DMS79 treated with DMSO at 0.1 percent for 48 hours (cell line): ENCODE measurements around the gene PLPP7.
A peak's percentile ranks its signal among the peaks of the same experiment; 100 is the strongest.
"Not testable (repeated sequence)": the region's sequence is repeated elsewhere in the genome, so short reads cannot be mapped to it uniquely, and the experiment has no call there.

Experiments used
- DNase-seq: peaks from one replicate; lab custom pipeline; 2025; lab: John Stamatoyannopoulos, UW

The PLPP7 gene

DNA sequence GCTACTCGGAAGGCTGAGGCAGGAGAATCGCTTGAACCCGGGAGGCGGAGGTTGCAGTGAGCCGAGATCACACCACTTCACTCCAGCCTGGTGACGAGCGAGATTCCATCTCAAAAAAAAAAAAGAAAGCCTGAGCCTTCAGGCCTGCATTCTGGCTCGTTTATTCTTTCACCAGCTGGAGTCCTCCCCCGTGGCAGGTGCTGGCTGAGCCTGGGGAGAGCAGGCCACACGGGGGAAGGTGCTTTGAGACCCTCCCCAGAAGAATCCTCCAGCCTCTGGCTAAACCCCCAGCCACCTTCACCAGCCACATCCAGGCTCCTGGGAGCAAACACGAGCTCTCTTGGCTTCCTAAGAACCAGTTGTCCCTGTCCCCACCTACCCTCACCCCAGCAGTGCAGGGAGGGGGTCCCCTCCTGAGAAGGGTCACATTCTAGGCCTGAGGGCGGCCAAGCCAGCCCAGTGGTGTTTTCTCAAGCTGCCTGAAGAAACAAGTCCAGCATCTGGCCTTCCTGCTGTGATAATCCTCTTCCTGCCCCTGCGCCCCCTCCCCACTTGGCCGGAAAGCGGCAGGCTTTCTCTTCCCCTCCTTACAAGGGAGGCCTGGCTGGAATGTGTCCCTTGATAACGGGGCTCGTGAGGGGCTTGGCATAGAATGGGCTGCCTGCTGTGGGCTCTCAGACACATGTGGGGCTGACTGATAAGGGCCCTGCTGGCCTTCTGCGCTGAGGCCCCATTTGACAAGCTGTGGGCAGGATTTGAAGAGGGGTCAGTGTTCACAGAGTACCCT lies 41.5 kb downstream of the PLPP7 start:
- DNase-seq = no peak

DNA sequence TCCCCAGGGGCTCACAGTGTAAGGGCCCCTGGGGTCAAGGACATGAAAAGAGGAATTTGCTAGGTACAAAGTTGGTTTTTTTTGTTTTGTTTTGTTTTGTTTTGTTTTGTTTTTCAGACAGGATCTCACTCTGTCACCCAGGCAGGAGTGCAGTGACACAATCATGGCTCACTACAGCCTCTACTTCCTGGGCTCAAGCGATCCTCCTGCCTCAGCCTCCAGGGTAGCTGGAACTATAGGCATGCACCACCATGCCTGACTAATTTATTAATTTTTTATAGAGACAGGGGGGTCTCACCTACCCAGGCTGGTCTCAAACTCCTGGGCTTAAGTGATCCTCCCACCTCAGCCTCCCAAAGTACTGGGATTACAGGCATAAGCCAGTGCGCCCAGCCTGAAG lies 42.5 kb downstream of the PLPP7 start:
- DNase-seq = not testable (repeated sequence)

DNA sequence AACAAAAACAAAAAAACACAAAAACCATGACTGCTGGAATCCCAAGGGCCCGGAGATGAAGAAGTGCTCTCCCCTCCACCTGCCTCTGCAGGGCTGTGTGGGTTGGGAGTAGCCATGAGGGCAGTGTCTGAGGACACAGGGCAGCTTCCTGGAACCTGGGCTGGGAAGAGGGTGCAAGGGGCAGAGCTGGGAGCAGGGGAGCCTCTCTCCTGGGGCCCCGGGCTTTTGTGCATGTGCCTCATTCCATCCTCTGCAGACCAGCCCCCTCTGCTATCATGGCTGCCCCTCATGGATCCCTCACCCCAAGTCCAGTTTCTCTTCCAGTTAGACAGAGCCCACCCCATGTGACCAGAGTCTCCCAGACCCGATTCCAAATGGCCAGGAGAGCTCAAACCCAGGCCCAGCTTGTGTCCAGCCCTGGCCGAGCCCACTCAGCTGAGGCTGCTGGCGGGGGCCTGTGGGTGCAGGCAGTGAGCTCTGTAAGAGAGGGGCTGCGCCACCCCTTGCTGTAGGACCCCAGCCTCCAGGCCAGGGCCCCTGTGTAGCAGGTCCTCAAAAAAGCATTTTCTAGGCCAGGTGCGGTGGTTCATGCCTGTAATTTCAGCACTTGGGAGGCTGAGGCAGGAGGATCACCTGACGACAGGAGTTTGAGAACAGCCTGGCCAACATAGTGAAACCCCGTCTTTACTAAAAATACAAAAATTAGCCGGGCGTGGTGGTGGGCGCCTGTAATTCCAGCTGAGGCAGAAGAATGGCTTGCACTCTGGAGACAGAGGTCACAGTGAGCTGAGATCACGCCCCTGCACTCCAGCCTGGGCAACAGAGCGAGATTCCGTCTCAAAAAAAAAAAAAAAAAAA lies 44.5 kb downstream of the PLPP7 start:
- DNase-seq = no peak

DNA sequence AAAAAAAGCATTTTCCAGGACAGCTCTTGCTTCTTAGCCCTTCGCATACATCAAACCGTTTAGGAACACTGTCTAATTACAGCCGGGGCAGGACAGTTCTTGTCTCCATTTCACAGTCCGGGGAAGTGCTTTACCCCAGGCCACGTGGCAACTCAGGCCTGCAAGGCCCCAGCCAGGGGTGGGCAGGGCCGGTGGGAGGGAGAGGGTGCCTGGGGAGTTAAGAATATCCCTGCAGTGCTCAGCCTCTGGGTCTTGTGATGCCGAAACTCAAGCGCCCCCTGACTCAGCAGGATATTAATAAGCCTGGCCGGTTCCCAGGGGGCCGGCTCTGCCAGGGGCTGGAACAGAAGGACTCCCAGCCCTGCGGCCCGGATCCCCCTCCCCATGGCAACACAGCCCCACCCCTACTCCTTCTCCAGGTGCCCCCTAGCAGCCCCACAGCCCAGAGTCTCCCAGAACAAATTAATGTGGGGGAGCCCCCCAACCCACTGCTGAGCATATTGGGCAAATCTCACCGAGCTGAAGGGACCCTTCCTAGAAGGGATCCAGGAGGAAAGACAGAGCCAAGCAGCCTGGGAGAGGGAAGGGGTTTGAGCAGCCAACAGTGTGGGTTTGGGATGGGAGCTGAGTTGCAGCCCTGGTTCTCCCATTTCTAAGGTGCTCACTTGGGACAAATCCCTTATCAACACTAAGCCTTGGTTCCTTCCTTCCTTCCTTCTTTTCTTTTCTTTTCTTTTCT lies 45.3 kb downstream of the PLPP7 start:
- no peak for DNase-seq

DNA sequence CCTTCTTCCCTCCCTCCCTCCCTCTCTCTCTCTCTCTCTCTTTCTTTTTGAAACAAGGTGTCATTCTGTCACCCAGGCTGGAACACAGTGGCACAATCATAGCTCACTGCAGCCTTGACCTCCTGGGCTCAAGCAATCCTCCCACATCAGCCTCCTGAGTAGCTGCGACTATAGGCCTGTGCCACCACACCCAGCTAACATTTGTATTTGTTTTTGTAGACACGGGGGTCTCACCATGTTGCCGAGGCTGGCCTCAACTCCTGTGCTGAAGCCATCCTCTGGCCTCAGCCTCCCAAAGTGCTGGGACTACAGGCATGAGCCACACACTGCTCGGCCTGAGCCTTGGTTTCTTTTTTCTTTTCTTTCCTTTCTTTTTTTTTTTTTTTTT lies 45.8 kb downstream of the PLPP7 start:
- no peak for DNase-seq

DNA sequence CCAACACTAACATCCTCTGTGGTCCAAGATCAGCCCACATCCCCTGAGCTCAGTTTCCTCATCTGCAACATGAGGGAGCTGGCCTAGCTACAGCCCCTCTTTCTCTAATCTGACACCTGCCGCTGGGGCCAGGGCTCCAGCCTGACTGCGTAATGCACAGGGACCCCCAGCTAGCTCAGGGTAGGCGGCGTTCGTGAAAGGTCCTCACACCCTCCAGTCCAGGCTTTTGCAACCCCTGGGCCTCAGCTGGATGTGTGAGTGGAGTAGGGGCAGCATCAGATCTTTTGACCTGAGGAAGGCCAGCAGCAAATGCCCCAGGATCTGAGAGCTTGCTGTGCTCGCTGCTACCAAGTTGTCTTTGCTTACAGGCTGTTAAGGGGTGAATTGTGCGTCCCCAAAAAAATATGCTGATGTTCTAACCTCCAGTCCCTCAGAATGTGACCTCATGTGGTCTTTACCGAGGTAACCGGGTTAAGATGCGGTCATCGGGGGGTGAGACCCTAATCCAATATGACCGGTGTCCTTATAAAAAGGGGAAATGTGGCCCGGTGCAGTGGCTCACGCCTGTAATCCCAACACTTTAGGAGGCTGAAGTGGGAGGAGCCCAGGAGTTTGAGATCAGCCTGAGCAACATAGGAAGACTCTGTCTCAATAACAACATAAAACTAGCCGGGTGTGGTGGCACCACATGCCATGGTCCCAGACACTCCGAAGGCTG lies 47.8 kb downstream of the PLPP7 start:
- DNase-seq = no peak

DNA sequence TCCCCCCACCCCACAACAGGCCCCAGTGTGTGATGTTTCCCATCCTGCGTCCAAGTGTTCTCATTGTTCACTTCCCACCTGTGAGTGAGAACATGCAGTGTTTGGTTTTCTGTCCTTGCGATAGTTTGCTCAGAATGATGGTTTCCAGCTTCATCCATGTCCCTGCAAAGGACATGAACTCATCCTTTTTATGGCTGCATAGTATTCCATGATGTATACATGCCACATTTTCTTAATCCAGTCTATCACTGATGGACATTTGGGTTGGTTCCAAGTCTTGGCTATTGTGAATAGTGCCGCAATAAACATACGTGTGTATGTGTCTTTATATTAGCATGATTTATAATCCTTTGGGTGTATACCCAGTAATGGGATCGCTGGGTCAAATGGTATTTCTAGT lies 49.7 kb downstream of the PLPP7 start:
- DNase-seq = not testable (repeated sequence)

DNA sequence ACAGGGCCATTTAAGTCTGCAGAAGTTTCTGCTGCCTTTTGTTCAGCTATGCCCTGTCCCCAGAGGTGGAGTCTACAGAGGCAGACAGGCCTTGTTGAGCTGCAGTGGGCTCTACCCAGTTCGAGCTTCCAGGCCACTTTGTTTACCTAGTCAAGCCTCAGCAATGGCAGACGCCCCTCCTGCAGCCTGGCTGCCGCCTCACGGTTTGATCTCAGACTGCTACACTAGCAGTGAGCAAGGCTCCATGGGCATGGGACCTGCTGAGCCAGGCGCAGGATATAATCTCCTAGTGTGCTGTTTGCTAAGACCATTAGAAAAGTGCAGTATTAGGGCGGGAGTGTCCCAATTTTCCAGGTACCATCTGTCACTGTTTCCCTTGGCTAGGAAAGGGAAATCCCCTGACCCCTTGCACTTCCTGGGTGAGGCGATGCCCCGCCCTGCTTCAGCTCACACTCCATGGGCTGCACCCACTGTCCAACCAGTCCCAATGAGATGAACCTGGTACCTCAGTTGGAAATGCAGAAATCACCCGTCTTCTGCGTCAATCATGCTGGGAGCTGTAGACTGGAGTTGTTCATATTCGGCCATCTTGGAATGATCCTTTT lies 55.5 kb downstream of the PLPP7 start:
- not testable (repeated sequence) for DNase-seq

DNA sequence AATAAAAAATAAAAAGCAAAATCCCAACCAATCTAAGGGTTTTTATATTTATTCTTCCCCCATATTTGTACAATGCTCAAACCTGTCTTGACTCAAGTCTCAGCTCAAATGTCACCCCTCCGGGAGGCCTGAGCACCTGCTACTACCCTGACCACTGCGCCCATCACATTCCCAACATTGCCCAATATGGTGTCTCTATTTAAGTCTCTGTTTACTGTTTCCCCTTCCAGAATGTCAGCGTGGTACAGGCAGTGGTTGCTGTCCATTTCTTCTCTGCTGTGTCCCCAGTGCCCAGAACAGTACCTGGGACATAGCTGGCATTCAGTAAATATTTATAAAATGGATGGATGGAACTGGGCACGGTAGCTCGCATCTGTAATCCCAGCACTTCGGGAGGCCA lies 57.0 kb downstream of the PLPP7 start:
- DNase-seq = no peak

DNA sequence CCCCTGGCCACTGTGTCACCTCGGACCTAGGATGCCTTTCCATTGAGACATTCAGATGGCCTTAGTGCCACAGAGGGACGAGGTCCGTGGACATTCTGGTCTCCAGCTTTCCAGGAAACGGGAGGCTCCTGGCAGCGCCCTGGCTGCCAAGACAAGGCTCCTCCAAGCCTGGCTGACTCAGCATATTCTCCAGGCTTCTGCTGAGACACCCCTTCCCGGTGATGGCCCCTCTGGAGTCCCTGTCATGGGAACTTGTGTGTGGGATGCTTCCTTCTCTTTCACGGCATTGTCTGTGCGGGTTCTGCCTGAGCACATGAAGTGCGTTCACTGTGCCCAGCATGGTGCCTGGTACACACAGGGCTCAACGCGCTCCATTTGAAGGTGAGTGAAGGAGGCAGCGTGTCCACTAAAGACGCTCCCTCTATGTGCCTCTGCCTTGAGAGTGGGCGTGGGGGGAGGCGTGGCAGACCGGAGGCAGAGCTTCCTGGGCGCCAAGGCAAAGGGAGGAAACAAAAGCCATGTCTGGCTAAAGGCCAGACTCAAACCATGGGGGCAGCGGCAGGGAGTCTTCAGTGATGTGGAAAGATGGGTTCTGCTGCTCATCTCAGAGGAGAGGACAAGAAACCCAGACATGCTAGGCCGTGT lies 58.0 kb downstream of the PLPP7 start:
- no peak for DNase-seq

DNA sequence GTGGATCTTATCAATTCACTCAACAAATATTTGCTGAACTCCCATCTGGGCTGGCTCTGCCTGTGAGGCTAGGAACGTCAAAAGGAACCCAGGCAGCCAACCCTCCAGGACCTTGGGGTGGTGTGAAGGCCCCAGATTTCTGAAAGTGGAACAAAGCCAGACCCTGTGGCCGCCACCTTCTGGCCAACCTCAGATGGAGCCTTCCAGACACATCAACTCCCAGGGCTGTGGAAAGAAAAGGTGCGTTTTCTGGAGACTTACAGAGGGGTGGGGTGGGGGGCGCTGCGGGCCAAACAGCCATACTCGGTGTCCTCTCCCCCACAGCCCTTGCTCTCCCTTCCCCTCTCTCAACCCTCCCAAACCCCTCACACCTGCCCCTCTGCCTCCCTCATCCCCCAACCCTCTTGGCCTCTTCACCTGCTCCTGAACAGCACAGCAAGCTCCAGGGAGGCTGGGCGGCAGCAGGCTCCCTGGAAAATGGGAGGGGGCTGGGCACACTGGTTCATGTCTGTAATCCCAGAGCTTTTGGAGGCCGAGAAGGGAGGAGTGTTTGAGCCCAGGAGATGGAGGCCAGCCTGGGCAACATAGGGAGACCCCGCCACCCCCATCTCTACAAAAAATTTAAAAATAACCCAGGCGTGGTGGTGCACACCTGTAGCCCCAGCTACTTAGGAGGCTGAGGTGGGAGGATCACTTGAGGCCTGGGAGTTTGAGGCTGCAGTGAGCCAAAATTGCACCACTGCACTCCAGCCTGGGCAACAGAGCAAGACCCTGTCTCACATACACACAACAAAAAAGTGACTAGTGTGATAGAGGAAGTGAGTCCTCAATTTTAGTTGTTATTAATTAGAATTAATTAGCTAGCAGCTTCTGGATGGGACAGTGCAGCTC lies 59.4 kb downstream of the PLPP7 start:
- DNase-seq = no peak

DNA sequence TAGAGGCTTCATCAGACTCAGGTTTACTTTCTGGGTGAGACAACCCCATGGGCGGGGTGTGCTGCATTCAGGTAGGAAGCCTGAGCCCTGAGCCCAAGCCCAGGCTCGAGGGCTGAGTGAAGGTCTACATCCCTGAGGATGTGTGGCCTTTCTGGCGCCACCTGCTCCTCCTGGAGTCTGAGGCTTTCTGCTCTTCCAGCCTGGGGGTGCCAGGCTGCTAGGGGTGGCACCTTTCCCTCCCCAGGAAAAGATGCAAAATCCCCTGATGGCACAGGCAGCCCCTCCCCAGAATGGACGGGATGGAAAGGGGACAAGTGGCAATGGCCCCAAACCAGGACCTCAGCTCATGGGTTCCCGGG lies 60.0 kb downstream of the PLPP7 start:
- DNase-seq = no peak

DNA sequence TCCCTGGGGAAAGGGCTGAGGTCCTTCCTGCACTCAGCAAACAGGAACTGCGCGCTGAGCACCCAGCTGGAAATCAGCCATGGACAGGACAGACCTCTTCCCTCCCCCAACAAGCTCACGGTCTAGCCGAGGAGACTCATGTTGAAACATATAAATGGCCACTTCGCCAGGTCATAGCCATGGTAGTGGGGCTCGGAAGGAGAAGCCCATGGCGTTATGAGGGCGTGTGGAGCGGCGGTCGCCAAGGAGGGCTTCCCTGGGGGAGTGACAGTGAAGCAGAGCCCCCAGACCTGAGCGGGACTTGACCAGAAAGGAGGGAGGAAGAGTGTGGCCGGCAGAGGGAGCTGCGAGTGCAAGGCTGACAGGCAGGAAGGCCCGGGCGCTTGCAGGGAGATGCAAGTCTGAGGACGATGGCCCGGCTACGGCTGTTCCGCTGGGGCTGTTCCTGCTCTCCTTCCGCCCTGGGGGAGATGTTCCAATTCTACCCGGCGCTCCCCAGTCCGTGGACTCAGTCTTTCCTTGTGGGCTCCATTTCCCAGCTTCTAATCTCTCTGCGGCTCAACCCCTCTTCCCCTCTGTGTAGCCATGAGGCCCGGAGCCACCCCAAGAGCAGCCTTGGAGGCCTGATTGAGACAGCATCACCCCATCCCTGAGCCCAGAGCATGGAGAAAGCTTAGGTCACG lies 60.5 kb downstream of the PLPP7 start:
- DNase-seq = peak; percentile 90

DNA sequence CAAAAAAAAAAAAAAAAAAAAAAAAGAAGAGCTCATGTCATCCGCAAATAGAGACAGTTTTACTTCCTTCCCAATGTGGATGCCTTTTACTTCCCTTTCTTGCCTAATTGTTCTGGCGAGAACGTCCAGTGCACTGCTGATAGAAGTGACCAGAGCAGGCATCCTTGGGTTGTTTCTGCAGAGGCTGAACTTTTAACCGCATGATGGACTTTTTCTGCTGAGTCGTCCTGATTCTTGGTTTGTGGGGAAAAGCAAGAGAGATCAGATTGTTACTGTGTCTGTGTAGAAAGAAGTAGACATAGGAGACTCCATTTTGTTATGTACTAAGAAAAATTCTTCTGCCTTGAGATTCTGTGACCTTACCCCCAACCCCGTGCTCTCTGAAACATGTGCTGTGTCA lies 67.0 kb downstream of the PLPP7 start:
- not testable (repeated sequence) for DNase-seq

DNA sequence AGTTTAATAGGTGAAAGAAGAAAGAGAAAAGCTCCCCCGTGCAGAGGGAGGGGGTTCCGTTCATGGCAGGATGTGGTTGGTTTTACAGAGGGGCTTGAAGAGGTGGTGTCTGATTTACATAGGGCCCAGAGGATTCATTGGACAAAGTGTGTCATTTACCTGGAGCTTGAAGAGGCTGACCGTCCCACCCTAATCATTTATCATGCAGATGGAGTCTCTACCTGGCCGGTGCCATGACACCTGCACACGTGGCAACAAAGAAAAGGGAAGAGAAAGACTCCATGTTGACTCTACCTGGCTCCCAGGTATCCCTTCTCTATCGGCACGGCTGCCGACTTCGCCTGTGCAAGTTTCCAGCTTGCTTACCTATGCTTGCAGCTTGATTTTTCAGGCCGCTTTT lies 69.0 kb downstream of the PLPP7 start:
- DNase-seq = no peak
